ENCODE results near the gene SYNPO2.
"Not testable (repeated sequence)": the region's sequence is repeated elsewhere in the genome, so short reads cannot be mapped to it uniquely, and the experiment has no call there.

The SYNPO2 gene

DNA sequence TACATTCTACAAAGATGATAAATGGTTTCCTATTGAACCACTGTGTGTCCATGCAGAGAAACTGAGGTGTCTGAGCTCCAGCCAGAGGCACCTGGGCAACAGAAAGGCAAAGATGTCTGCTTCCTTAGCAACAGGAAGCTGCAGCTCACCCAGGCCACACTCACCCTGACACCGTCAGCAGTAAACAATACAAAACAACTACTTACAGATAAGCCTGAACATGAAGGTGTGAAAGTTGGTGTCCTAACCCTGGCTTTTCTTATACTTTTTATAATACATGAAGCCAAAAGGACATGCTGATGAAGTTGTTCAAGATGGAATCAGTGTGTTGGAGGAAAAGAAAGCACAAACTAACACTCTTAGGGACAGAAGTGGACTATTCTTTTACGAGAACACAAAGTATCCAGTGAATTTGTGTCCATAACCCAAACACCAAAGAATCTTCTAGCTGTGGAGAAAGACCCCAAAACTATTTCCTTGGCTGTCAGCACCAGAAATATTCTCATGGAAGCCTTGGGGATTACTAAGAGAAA, 117.3 kb downstream of the SYNPO2 start:
- no peak for DNase-seq (ENCODE audit: low spot score)

- no peak for DNase-seq (ENCODE audit: low spot score)
Observed at GRCh38 chr4:119008761-119009160, 120.1 kb downstream of the SYNPO2 start.

- not testable (repeated sequence) for DNase-seq (ENCODE audit: low spot score)
Observed at GRCh38 chr4:119010221-119010620, 121.6 kb downstream of the SYNPO2 start.

DNA sequence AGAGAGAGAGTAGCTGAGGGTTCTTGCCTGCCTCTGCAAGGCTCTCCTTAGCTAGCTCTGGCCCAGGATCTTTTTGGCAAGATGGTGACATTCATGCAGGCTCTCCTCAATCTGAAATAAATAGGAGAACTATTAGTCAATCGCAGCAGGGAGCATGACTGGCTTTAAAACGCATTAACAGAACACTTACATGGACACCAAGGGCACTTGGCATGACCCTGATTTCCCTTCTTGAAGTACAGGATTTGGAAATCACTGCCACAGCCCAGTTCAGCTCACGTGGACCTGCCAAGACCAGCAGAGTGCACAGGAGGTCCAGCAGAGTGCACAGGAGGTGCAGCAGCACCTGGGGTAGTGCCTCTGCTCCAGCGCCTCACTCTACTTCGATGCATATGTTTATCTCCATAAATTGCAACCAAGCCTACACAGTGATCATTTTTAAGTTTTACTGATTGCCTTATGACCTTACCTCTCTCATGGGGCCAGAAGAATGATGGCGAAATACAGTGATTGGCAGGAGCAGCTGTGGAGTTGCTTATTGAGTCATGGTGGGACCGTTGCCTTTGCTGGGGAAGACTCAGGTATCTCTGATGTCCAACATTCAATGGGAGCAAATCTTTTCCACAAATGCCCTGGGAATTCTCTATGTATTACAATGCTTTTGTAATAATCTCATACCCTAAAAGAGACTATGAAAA, 122.4 kb downstream of the SYNPO2 start:
- DNase-seq (ENCODE audit: low spot score): no peak

GRCh38 chr4:119011607-119011988, 122.9 kb downstream of the SYNPO2 start:
- DNase-seq (ENCODE audit: low spot score): no peak

DNA sequence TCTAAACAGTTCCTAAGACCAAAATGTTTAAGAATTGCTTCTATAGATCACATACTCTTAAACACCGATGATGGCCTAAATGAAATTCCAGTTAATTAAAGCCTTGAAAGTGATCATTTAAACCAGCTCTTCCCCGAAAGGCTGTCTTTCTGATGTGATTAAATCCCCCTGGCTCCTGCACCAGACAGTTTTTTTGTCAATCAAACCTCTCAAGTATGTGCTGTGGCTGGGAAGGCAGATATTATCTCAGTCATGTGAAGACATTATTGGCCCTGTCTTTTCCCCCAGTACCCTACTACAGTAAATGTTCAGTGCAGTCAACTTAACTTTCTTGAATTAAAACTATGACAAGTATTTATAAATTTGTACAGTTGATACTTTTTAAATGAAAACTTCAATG, 126.0 kb downstream of the SYNPO2 start:
- DNase-seq (ENCODE audit: low spot score): no peak

- no peak for DNase-seq (ENCODE audit: low spot score)
Observed at GRCh38 chr4:119016636-119017035, 128.0 kb downstream of the SYNPO2 start.

- no peak for DNase-seq (ENCODE audit: low spot score)
Observed at GRCh38 chr4:119017636-119018035, 129.0 kb downstream of the SYNPO2 start.

- DNase-seq (ENCODE audit: low spot score): no peak
Observed at GRCh38 chr4:119020158-119020557, 131.5 kb downstream of the SYNPO2 start.

- DNase-seq (ENCODE audit: low spot score): not testable (repeated sequence)
Observed at GRCh38 chr4:119022520-119022919, 133.9 kb downstream of the SYNPO2 start.

- no peak for DNase-seq (ENCODE audit: low spot score)
Observed at GRCh38 chr4:119024102-119024501, 135.4 kb downstream of the SYNPO2 start.

DNA sequence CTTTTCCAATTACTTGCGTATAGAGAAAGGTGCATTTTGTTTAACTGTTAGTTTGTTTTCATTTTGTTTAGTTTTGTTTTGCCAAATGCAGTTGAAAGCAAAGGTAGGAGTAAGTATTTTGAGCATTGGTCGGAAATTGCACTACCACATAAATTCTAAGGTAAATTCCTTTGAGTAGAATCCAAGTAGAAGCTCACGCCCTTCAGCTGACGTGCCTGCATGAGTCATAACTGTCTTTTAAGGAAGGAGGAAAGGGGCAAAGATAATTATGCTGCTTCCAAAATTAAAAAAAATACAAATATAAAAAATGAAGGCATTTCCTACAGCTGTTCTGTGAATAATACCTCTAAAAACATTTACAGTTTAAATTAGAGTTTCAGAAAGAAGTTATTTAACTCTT, 136.8 kb downstream of the SYNPO2 start:
- DNase-seq (ENCODE audit: low spot score): no peak

GRCh38 chr4:119025916-119026661, 137.4 kb downstream of the SYNPO2 start:
- no peak for DNase-seq (ENCODE audit: low spot score)

DNA sequence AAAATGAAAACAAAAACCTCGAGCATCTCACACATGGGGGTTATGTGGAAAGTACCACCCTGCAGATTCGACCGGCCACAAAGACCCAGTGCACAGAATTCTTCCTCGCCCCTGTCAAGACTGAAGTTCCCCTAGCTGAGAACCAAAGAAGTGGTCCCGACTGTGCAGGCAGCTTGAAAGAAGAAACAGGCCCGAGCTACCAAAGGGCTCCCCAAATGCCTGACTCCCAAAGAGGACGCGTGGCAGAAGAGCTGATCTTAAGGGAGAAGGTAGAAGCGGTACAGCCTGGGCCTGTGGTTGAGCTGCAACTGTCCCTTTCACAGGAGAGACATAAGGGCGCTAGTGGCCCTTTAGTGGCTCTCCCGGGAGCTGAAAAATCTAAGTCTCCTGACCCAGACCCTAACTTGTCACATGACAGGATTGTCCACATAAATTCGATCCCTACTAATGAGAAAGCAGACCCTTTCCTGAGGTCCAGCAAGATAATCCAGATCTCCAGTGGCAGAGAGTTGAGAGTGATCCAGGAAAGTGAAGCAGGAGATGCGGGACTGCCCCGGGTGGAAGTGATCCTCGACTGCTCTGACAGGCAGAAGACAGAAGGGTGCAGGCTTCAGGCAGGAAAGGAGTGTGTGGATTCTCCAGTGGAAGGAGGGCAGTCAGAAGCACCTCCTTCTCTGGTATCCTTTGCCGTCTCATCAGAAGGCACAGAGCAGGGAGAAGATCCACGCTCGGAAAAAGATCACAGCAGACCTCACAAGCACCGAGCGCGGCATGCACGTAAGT, 138.2 kb downstream of the SYNPO2 start:
- DNase-seq (ENCODE audit: low spot score): no peak

GRCh38 chr4:119027811-119028210, 139.2 kb downstream of the SYNPO2 start:
- DNase-seq (ENCODE audit: low spot score): no peak

GRCh38 chr4:119028296-119028695, 139.6 kb downstream of the SYNPO2 start:
- no peak for DNase-seq (ENCODE audit: low spot score)

DNA sequence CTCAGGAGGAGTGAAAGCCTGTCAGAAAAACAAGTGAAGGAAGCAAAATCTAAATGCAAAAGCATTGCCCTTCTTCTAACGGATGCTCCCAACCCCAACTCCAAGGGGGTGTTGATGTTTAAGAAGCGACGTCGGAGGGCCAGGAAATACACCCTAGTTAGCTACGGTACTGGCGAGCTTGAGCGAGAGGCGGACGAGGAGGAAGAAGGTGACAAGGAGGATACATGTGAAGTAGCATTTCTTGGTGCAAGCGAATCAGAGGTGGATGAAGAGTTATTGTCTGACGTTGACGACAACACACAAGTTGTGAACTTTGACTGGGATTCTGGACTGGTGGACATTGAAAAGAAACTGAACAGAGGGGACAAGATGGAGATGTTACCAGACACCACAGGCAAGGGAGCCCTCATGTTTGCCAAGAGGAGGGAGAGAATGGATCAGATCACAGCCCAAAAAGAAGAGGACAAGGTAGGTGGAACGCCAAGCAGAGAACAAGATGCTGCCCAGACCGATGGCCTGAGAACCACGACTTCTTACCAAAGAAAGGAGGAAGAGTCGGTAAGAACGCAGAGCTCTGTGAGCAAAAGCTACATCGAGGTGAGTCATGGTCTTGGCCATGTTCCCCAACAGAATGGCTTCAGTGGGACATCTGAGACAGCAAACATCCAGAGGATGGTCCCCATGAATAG, 141.3 kb downstream of the SYNPO2 start:
- DNase-seq (ENCODE audit: low spot score): no peak

DNA sequence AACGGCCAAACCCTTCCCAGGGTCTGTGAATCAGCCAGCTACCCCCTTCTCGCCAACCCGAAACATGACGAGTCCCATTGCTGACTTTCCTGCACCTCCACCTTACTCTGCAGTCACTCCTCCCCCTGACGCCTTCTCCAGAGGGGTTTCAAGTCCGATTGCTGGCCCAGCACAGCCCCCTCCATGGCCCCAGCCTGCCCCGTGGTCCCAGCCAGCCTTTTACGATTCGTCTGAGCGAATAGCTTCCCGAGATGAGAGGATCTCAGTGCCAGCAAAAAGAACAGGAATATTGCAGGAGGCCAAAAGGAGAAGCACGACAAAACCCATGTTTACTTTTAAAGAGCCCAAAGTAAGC, 141.9 kb downstream of the SYNPO2 start:
- no peak for DNase-seq (ENCODE audit: low spot score)

GRCh38 chr4:119031218-119031617, 142.6 kb downstream of the SYNPO2 start:
- DNase-seq (ENCODE audit: low spot score): no peak

GRCh38 chr4:119032921-119033685, 144.4 kb downstream of the SYNPO2 start:
- DNase-seq (ENCODE audit: low spot score): no peak

GRCh38 chr4:119034276-119035008, 145.8 kb downstream of the SYNPO2 start:
- DNase-seq (ENCODE audit: low spot score): no peak
